Left forelimb (tissue), 1 donor: ENCODE measurements around the gene USP37.

Experiments used
- DNase-seq: peaks from one replicate; pipeline ENCODE4 v3.0.0-alpha.2; 2018; ENCODE audit warnings: low spot score

Gene USP37

GRCh38 chr2:218401890-218402289, 166.3 kb downstream of the USP37 start:
- DNase-seq, result no peak

- no peak for DNase-seq
Measured at GRCh38 chr2:218400930-218401881, 166.9 kb downstream of the USP37 start.
